Osteocyte (in vitro differentiated cells): ENCODE data around the gene CHN1. TPM values are rescaled to one million over a fixed set of nuclear protein-coding genes. Genes with fewer than 3 reads are reported as not detected.
A peak's percentile ranks its signal among the peaks of the same experiment; 100 is the strongest.

Experiments
- DNase-seq: peaks from one replicate; pipeline ENCODE4 v3.0.0; 2021; ENCODE audit warnings: mixed read lengths; ENCODE audit not compliant: unreplicated experiment; ENCODE audit errors: extremely low spot score
- H3K27ac Mint-ChIP-seq: one replicate; pipeline ENCODE4 v1.8.0; 2021; ENCODE audit warnings: mild to moderate bottlenecking, mixed read lengths; ENCODE audit not compliant: unreplicated experiment
- H3K27me3 Mint-ChIP-seq: one replicate; pipeline ENCODE4 v1.8.0; 2021; ENCODE audit warnings: mixed read lengths; ENCODE audit not compliant: unreplicated experiment
- H3K36me3 Mint-ChIP-seq: one replicate; pipeline ENCODE4 v1.8.0; 2021; ENCODE audit warnings: mixed read lengths; ENCODE audit not compliant: unreplicated experiment
- H3K4me1 Mint-ChIP-seq: one replicate; pipeline ENCODE4 v1.8.0; 2021; ENCODE audit warnings: mixed read lengths; ENCODE audit not compliant: unreplicated experiment
- H3K4me3 Mint-ChIP-seq: one replicate; pipeline ENCODE4 v1.8.0; 2021; ENCODE audit warnings: mild to moderate bottlenecking, moderate library complexity, mixed read lengths; ENCODE audit not compliant: unreplicated experiment
- H3K9me3 Mint-ChIP-seq: one replicate; pipeline ENCODE4 v1.8.0; 2021; ENCODE audit warnings: mixed read lengths; ENCODE audit not compliant: unreplicated experiment
- total RNA-seq: library from RNA; stranded (reverse); gene quantifications from 2 replicates; pipeline ENCODE4 v1.2.1, GENCODE V29; 2021
- TF ChIP-seq, protein P1 (sequence below): fragments of 200-600 bp; sonication (generic); IDR thresholded peaks from 2 replicates; pipeline ENCODE4 v1.5.0; 2021; ENCODE audit warnings: antibody characterized with exemption, mild to moderate bottlenecking, moderate library complexity

CHN1 gene
- total RNA-seq, 1 donor from 2014 or later, result 22.3 TPM

DNA sequence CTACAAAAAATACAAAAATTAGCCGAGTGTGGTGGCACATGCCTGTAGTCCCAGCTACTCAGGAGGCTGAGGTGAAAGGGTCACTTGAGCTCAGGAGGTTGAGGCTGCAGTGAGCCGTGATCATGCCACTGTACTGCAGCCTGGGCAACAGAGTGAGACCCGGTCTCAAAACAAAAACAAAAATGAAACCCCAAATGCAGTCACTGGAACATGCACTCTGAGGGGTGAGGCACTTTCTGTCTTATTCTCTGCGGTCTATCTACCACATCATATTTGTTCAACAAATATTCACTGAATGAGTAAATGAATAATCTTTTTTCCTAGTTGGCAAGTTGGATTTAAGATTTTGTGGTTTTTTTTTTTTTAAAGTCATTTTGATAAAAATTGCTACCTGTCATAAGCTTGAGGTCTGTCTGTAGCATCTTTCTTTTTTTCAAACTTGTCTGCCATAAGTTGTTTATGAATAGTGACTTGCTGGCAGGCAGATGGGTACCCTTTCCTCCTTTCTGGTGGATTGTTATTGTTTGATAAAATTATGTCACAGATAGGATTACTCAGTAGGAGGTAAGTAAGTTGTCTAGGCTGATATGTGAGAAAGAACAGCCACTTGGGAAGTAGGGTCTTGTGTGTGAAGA, 252.7 kb downstream of the CHN1 start:
- Mint-ChIP-seq H3K4me3 (no peak overlapping the region), H3K9me3 (no peaks in the 10 kb centered on the region), H3K27me3 (peaks cover 6% of the 10 kb centered on the region), H3K27ac (peak overlapping the region; percentile 54), H3K36me3 (no peaks in the 10 kb centered on the region), H3K4me1 (peaks cover 13% of the 10 kb centered on the region)
- TF ChIP-seq, protein P1, sequence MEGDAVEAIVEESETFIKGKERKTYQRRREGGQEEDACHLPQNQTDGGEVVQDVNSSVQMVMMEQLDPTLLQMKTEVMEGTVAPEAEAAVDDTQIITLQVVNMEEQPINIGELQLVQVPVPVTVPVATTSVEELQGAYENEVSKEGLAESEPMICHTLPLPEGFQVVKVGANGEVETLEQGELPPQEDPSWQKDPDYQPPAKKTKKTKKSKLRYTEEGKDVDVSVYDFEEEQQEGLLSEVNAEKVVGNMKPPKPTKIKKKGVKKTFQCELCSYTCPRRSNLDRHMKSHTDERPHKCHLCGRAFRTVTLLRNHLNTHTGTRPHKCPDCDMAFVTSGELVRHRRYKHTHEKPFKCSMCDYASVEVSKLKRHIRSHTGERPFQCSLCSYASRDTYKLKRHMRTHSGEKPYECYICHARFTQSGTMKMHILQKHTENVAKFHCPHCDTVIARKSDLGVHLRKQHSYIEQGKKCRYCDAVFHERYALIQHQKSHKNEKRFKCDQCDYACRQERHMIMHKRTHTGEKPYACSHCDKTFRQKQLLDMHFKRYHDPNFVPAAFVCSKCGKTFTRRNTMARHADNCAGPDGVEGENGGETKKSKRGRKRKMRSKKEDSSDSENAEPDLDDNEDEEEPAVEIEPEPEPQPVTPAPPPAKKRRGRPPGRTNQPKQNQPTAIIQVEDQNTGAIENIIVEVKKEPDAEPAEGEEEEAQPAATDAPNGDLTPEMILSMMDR, result no peak
- no peak for DNase-seq

DNA sequence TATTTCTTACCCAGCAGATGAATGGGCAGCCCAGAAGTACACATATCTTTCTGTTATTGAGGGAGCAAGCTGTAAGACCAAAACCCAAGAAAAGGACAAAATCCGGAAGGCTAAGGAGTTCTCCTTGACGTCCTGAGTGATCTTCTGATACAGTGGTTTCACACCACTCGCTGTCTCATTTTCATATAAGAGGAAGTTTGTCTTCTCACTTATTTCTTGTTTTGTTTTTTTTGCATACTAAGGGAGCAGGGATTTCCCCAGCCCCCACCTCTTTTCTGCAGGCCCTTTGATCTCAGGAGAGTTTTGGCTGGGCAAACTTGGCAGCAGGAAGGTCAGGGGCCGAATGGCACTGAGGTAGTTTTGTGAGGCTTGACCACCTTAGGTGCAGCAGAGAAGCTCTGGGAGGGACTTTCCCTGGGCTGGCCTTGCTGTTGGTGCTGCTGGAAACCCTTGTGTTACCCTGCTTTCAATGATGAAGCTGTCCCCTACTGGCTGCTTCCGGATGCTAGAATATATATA, 254.2 kb downstream of the CHN1 start:
- TF ChIP-seq, protein P1, result no peak
- Mint-ChIP-seq H3K27ac (peak overlapping the region; percentile 19), H3K36me3 (no peaks in the 10 kb centered on the region), H3K4me1 (peaks cover 13% of the 10 kb centered on the region), H3K27me3 (peaks cover 7% of the 10 kb centered on the region), H3K4me3 (no peak overlapping the region), H3K9me3 (no peaks in the 10 kb centered on the region)
- no peak for DNase-seq

DNA sequence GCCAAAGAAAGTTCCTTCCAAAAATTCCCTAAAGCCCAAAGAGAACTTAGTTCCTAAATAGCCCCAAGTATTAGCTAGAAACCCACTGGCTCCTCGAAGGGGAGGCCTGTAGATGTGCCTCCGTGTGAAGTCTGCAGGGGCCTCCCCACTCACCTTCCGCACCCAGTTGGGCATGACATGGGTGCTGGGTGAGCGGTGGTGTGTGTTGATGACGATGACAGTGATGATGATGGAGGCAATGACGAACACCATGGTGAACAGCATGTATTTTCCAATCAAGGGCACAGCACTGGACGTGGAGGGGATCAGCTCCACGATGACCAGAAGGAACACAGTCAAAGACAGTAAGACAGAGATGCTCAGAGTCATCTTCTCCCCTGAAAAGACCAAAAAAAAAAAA, 255.4 kb downstream of the CHN1 start:
- Mint-ChIP-seq H3K36me3 (no peaks in the 10 kb centered on the region), H3K4me3 (no peak overlapping the region), H3K9me3 (no peaks in the 10 kb centered on the region), H3K27me3 (peaks cover 7% of the 10 kb centered on the region), H3K27ac (no peak overlapping the region), H3K4me1 (peaks cover 13% of the 10 kb centered on the region)
- TF ChIP-seq, protein P1, result no peak
- DNase-seq, result no peak

DNA sequence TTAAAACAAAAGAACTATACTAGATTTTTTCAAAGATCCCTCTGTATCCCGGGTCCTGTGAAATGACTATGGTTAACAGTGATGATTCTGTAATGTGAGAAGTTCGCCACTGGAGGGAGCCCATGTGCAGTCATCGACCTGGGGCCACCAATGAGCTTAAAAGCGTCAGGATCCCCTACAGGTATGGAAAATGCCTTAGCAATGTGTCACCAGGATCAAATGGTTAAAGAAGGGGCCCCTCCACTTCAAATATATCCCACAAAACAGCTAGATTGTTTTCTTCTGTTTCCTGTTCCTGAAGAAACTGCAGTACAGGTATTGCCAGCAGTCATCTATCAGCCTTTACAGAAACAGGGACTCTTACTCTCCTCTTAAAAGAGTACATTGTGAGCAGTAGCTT, 256.2 kb downstream of the CHN1 start:
- H3K27ac Mint-ChIP-seq, result no peak overlapping the region
- H3K9me3 Mint-ChIP-seq, result no peaks in the 10 kb centered on the region
- H3K27me3 Mint-ChIP-seq, result peaks cover 7% of the 10 kb centered on the region
- peaks cover 13% of the 10 kb centered on the region for H3K4me1 Mint-ChIP-seq
- TF ChIP-seq, protein P1, result peak; percentile 88
- DNase-seq, result no peak
- H3K4me3 Mint-ChIP-seq, result no peak overlapping the region
- H3K36me3 Mint-ChIP-seq, result no peaks in the 10 kb centered on the region

Other genes with a start within 250 kb of the CHN1 start
- gene CHRNA1, start 240.9 kb downstream of the CHN1 start, total RNA-seq, result 0.24 and 0.57 TPM in 2 replicates
- gene ATF2, start 162.8 kb upstream of the CHN1 start, total RNA-seq, result 71.0 and 74.9 TPM in 2 replicates
- 155 and 162 TPM in 2 replicates for gene ATP5MC3, start 176.3 kb upstream of the CHN1 start, total RNA-seq